Neural cell (in vitro differentiated cells): ENCODE measurements around the gene OTOP3. TPM values are rescaled to one million over a fixed set of nuclear protein-coding genes. Genes with fewer than 3 reads are reported as not detected.

ENCODE experiments used
- H2AFZ ChIP-seq: fragments of 200-600, 300-800 bp; sonication (generic), shearing (Covaris generic); 2 replicates; pipeline ENCODE4 v1.6.0; 2014; ENCODE audit warnings: low read depth, mild to moderate bottlenecking, antibody characterized with exemption, low read length, moderate library complexity
- H3F3A ChIP-seq: fragments of 200-600 bp; shearing (Covaris generic); 2 replicates; pipeline ENCODE4 v1.6.1; 2016; ENCODE audit warnings: mild to moderate bottlenecking, moderate library complexity, mixed read lengths, antibody characterized with exemption, low read length; ENCODE audit not compliant: insufficient read depth, poor library complexity, severe bottlenecking
- H3K27ac ChIP-seq: fragments of 200-600, 300-800 bp; sonication (generic), shearing (Covaris generic); 2 replicates; pipeline ENCODE4 v1.5.1; 2014; ENCODE audit warnings: mild to moderate bottlenecking, low read length, moderate library complexity
- H3K27me3 ChIP-seq: fragments of 300-800, 200-600 bp; sonication (generic), shearing (Covaris generic); 2 replicates; pipeline ENCODE4 v1.6.0; 2014; ENCODE audit warnings: mild to moderate bottlenecking, low read depth, low read length, moderate library complexity; ENCODE audit not compliant: insufficient read depth
- H3K36me3 ChIP-seq: fragments of 300-800, 200-600 bp; sonication (generic), shearing (Covaris generic); 2 replicates; pipeline ENCODE4 v1.5.1; 2014; ENCODE audit warnings: mild to moderate bottlenecking, antibody characterized with exemption, low read length, moderate library complexity; ENCODE audit not compliant: insufficient read depth
- H3K4me2 ChIP-seq: fragments of 300-800, 200-600 bp; sonication (generic), shearing (Covaris generic); 2 replicates; pipeline ENCODE4 v1.6.0; 2014; ENCODE audit warnings: mild to moderate bottlenecking, low read length
- H3K4me3 ChIP-seq: fragments of 300-800, 200-600 bp; sonication (generic), shearing (Covaris generic); 2 replicates; pipeline ENCODE4 v1.5.1; 2014; ENCODE audit warnings: mild to moderate bottlenecking, low read length, moderate library complexity
- H3K79me2 ChIP-seq: fragments of 200-600 bp; shearing (Covaris generic); replicated peaks from 2 replicates; pipeline ENCODE4 v1.6.0; 2014; ENCODE audit warnings: mild to moderate bottlenecking, low read length, moderate library complexity; ENCODE audit not compliant: insufficient read depth
- H3K9ac ChIP-seq: fragments of 300-800, 200-600 bp; sonication (generic), shearing (Covaris generic); 2 replicates; pipeline ENCODE4 v1.6.1; 2016; ENCODE audit warnings: mild to moderate bottlenecking, low read length, mixed read lengths
- H3K9me2 ChIP-seq: fragments of 200-600 bp; shearing (Covaris generic); 2 replicates; pipeline ENCODE4 v1.6.1; 2016; ENCODE audit warnings: mild to moderate bottlenecking, low read length, mixed read lengths; ENCODE audit not compliant: insufficient read depth
- H3K9me3 ChIP-seq: fragments of 200-600, 300-800 bp; sonication (generic), shearing (Covaris generic); 2 replicates; pipeline ENCODE4 v1.6.1; 2016; ENCODE audit warnings: mild to moderate bottlenecking, mixed run types, low read length, moderate library complexity, mixed read lengths
- H4K20me1 ChIP-seq: fragments of 200-600 bp; shearing (Covaris generic); 2 replicates; pipeline ENCODE4 v1.6.1; 2016; ENCODE audit warnings: mild to moderate bottlenecking, mixed run types; ENCODE audit not compliant: insufficient read depth
- EP300 ChIP-seq: fragments of 450-650 bp; conservative IDR thresholded peaks from 2 replicates; pipeline ENCODE4 v1.6.1; 2014; ENCODE audit warnings: antibody characterized with exemption, mild to moderate bottlenecking, moderate library complexity; ENCODE audit not compliant: poor library complexity, severe bottlenecking
- EZH2 ChIP-seq: fragments of 200-600, 300-800 bp; shearing (Covaris generic), sonication (generic); IDR thresholded peaks from 2 replicates; pipeline ENCODE4 v1.6.1; 2014; ENCODE audit warnings: antibody characterized with exemption, low read length, borderline replicate concordance, mild to moderate bottlenecking; ENCODE audit not compliant: insufficient read depth, poor library complexity, severe bottlenecking
- MXI1 ChIP-seq: fragments of 450-650 bp; conservative IDR thresholded peaks from 2 replicates; pipeline ENCODE4 v1.6.1; 2014; ENCODE audit warnings: antibody characterized with exemption, mild to moderate bottlenecking; ENCODE audit not compliant: poor library complexity, severe bottlenecking
- POLR2AphosphoS5 ChIP-seq: IDR thresholded peaks from 2 replicates; pipeline ENCODE4 v1.6.1; 2012
- RAD21 ChIP-seq: fragments of 450-650 bp; conservative IDR thresholded peaks from 2 replicates; pipeline ENCODE4 v1.6.1; 2014; ENCODE audit warnings: antibody characterized with exemption, mild to moderate bottlenecking, moderate library complexity
- SMC3 ChIP-seq: fragments of 450-650 bp; conservative IDR thresholded peaks from 2 replicates; pipeline ENCODE4 v1.6.1; 2014; ENCODE audit warnings: antibody characterized with exemption, mild to moderate bottlenecking, moderate library complexity; ENCODE audit not compliant: poor library complexity
- TAF1 ChIP-seq: IDR thresholded peaks from 2 replicates; pipeline ENCODE4 v1.6.1; 2012; ENCODE audit warnings: low read depth
- polyA plus RNA-seq: library from polyadenylated mRNA; depleted of rRNA; stranded (reverse); fragments of >200 nt; gene quantifications from 2 replicates; pipeline ENCODE4 v1.2.3, GENCODE V29; 2014
- TF ChIP-seq, protein P1 (sequence below): IDR thresholded peaks from 2 replicates; pipeline ENCODE4 v1.6.1; 2012; ENCODE audit warnings: borderline replicate concordance
- TF ChIP-seq, protein P2 (sequence below): fragments of 450-650 bp; IDR thresholded peaks from 2 replicates; pipeline ENCODE4 v1.5.1; 2014; ENCODE audit warnings: antibody characterized with exemption, mild to moderate bottlenecking, moderate library complexity; ENCODE audit not compliant: poor library complexity, severe bottlenecking

The OTOP3 gene
- polyA plus RNA-seq, 1 donor from 2014 or later = not detected

DNA sequence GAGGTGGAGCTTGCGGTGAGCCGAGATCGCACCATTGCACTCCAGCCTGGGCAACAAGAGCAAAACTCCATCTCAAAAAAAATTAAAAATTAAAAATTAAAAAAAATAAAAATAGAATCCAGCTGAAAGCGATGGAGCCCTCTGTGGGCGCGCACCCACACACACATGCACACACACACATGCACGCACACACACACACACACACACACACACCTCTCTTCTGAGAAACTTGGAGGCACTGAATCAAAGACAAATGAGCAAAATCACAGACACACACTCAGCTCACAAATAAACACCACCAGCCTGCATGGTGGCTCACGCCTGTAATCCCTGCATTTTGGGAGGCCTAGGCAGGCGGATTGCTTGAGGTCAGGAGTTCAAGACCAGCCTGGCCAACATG, 32.7 kb upstream of the OTOP3 start:
- no peak overlapping the region for H3K4me2 ChIP-seq
- H4K20me1 ChIP-seq = no peaks in the 10 kb centered on the region
- no peaks in the 10 kb centered on the region for H3K36me3 ChIP-seq
- no peak overlapping the region for H3K9ac ChIP-seq
- no peak overlapping the region for H3K27ac ChIP-seq
- no peaks in the 10 kb centered on the region for H3K9me3 ChIP-seq
- TF ChIP-seq, protein P1, sequence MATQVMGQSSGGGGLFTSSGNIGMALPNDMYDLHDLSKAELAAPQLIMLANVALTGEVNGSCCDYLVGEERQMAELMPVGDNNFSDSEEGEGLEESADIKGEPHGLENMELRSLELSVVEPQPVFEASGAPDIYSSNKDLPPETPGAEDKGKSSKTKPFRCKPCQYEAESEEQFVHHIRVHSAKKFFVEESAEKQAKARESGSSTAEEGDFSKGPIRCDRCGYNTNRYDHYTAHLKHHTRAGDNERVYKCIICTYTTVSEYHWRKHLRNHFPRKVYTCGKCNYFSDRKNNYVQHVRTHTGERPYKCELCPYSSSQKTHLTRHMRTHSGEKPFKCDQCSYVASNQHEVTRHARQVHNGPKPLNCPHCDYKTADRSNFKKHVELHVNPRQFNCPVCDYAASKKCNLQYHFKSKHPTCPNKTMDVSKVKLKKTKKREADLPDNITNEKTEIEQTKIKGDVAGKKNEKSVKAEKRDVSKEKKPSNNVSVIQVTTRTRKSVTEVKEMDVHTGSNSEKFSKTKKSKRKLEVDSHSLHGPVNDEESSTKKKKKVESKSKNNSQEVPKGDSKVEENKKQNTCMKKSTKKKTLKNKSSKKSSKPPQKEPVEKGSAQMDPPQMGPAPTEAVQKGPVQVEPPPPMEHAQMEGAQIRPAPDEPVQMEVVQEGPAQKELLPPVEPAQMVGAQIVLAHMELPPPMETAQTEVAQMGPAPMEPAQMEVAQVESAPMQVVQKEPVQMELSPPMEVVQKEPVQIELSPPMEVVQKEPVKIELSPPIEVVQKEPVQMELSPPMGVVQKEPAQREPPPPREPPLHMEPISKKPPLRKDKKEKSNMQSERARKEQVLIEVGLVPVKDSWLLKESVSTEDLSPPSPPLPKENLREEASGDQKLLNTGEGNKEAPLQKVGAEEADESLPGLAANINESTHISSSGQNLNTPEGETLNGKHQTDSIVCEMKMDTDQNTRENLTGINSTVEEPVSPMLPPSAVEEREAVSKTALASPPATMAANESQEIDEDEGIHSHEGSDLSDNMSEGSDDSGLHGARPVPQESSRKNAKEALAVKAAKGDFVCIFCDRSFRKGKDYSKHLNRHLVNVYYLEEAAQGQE = no peak
- TF ChIP-seq POLR2AphosphoS5 (no peak), EP300 (no peak), EZH2 (no peak), RAD21 (no peak)
- TF ChIP-seq, protein P2, sequence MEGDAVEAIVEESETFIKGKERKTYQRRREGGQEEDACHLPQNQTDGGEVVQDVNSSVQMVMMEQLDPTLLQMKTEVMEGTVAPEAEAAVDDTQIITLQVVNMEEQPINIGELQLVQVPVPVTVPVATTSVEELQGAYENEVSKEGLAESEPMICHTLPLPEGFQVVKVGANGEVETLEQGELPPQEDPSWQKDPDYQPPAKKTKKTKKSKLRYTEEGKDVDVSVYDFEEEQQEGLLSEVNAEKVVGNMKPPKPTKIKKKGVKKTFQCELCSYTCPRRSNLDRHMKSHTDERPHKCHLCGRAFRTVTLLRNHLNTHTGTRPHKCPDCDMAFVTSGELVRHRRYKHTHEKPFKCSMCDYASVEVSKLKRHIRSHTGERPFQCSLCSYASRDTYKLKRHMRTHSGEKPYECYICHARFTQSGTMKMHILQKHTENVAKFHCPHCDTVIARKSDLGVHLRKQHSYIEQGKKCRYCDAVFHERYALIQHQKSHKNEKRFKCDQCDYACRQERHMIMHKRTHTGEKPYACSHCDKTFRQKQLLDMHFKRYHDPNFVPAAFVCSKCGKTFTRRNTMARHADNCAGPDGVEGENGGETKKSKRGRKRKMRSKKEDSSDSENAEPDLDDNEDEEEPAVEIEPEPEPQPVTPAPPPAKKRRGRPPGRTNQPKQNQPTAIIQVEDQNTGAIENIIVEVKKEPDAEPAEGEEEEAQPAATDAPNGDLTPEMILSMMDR = no peak
- no peaks in the 10 kb centered on the region for H3K79me2 ChIP-seq
- H2AFZ ChIP-seq = no peak overlapping the region
- H3K27me3 ChIP-seq = no peaks in the 10 kb centered on the region
- no peaks in the 10 kb centered on the region for H3F3A ChIP-seq
- H3K9me2 ChIP-seq = no peaks in the 10 kb centered on the region
- no peak overlapping the region for H3K4me3 ChIP-seq

DNA sequence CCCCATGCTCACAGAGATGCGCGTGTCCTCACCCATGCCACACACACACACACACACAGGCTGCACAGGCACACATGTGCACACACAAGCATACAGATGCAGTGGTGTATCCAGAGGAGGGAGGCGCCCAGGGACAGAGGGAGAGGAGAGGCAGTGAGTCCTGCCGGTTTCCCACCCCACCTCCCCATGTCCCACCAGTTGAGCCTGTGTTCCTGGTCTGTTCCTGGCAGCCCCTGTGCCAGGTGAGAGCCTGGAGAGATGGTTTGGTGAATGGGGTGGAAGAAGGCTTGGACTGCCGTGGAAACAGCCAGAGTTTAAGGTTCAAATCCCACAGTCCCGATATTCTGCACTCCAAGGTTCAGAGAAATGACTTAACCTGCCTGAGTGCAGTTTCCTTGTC, 32.0 kb upstream of the OTOP3 start:
- H3K79me2 ChIP-seq = no peaks in the 10 kb centered on the region
- H3K9me2 ChIP-seq = no peaks in the 10 kb centered on the region
- H3K36me3 ChIP-seq = no peaks in the 10 kb centered on the region
- no peaks in the 10 kb centered on the region for H3K27me3 ChIP-seq
- TF ChIP-seq TAF1 = no peak
- no peak for TF ChIP-seq MXI1
- TF ChIP-seq, protein P2 = no peak
- TF ChIP-seq SMC3 = no peak
- TF ChIP-seq EP300 = no peak
- no peak for TF ChIP-seq EZH2
- no peak for TF ChIP-seq POLR2AphosphoS5
- TF ChIP-seq, protein P1 = no peak
- no peak for TF ChIP-seq RAD21
- H3K4me2 ChIP-seq = no peak overlapping the region
- H3K4me3 ChIP-seq = no peak overlapping the region
- H3K9ac ChIP-seq = no peak overlapping the region
- no peak overlapping the region for H3K27ac ChIP-seq
- no peaks in the 10 kb centered on the region for H4K20me1 ChIP-seq
- H3K9me3 ChIP-seq = no peaks in the 10 kb centered on the region
- H2AFZ ChIP-seq = no peak overlapping the region
- no peaks in the 10 kb centered on the region for H3F3A ChIP-seq
